LNCaP clone FGC (cell line): ENCODE data around the gene RET.

Source experiments
- DNase-seq: peaks from one replicate; pipeline ENCODE4 v3.0.0-alpha.2; 2011; ENCODE audit warnings: low read depth
- H3K4me3 ChIP-seq: 2 replicates; pipeline ENCODE4 v1.5.1; 2011; ENCODE audit warnings: mild to moderate bottlenecking, low read depth, low read length, control low read depth
- TF ChIP-seq, protein P1 (sequence below): IDR thresholded peaks from 2 replicates; pipeline ENCODE4 v1.5.1; 2012; ENCODE audit warnings: mild to moderate bottlenecking; ENCODE audit not compliant: control insufficient read depth, insufficient read depth; ENCODE audit errors: extremely low read depth

The RET gene

DNA sequence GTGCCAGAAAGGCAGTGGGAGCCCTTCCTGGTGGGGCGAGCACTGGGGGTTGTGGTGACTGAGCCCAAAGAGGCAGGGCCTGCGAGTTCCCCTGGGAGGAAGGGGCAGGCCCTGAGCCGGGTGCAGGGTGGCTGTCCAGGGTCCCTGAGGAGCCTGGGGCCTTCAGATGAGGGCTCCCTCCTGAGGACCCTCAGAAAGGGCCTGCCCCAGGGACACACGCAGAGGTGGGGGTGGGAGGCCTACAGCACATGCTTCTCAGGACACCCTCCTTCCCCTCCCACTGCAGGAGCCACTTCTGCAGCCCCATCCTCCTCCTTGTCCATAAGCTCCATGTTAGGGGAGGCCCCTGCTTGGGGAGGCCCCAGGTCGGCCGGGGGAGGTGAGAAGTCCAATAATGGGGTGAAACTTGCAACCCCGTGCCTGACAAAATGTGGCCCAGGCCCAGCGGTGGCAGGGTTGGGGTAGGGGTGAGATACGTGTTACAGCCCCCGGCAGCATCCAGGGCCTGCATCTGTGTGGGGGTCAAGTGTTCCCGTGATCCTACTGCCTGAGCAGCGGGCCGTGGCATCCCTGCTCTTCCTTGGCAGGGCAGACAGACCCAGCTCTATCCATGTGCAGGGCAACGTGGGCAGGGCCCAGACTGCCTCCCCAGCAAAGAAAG is 31.8 kb upstream of the RET start:
- TF ChIP-seq, protein P1, sequence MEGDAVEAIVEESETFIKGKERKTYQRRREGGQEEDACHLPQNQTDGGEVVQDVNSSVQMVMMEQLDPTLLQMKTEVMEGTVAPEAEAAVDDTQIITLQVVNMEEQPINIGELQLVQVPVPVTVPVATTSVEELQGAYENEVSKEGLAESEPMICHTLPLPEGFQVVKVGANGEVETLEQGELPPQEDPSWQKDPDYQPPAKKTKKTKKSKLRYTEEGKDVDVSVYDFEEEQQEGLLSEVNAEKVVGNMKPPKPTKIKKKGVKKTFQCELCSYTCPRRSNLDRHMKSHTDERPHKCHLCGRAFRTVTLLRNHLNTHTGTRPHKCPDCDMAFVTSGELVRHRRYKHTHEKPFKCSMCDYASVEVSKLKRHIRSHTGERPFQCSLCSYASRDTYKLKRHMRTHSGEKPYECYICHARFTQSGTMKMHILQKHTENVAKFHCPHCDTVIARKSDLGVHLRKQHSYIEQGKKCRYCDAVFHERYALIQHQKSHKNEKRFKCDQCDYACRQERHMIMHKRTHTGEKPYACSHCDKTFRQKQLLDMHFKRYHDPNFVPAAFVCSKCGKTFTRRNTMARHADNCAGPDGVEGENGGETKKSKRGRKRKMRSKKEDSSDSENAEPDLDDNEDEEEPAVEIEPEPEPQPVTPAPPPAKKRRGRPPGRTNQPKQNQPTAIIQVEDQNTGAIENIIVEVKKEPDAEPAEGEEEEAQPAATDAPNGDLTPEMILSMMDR: no peak
- no peak for DNase-seq
- no peak overlapping the region for H3K4me3 ChIP-seq

DNA sequence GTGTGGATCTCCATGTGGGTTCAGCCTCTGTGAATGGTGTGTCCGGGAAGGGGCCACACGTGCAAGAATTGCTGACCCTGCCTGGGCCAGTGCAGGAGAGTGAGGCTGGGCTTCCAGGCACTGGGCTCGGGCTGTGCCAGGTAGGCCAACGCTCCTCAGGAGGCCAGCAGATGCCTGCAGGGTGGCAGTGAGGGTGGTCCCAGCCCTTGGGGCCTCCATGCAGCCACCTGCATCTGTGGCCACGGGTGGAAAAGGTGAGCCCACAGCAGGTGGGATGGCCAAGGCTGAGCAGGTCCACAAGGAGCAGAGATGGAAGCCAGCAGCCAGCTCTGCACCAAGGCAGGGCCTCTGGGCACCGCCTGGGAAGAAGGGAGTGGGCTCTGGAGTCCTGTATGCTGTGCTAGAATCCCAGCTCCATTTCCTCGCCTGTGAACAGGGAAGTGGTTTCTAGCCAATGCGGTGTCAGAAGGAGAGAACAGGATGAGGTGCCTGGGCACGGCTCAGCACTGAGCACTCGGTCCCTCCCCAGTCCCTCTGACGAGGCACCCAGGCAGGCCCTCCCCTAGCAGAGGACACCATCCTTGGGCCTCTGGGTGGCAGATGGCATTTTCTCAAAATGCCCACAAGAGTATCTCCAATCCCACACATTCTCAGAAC is 31.1 kb upstream of the RET start:
- no peak for DNase-seq
- H3K4me3 ChIP-seq: no peak overlapping the region
- TF ChIP-seq, protein P1: no peak

DNA sequence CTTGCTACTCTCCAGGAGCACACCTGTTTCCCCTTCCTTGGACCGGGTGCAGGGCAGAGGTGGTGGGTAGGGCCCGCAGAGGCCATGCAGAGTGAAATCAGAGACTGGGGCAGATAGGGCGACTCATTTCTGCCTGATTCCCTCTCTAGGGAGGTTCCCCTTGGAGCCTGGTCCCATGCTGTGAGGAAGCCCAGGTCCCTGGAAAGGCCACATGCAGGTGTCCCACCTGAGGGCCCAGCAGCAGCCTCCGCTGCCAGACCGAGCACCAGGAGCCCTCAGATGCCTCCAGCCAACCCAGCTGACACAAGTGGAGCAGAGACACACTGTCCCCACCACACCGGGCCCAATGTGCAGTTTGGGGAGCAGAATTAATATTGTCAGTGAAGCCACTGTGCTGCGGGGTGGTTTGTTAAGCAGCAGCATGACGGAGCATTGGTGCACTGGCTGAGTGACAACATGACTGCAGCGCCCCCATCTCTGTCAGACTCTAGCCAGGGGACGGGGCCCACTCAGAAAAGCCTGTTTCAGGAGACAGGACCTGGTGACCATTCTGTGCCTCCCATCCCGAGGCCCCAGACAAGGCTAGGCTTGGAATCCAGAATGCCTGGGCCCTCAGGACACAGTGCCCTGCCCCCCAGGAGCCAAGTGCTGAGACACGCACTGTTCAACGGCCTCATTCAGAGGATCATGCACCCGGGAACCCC is 30.4 kb upstream of the RET start:
- TF ChIP-seq, protein P1: no peak
- H3K4me3 ChIP-seq: no peak overlapping the region
- DNase-seq: no peak

DNA sequence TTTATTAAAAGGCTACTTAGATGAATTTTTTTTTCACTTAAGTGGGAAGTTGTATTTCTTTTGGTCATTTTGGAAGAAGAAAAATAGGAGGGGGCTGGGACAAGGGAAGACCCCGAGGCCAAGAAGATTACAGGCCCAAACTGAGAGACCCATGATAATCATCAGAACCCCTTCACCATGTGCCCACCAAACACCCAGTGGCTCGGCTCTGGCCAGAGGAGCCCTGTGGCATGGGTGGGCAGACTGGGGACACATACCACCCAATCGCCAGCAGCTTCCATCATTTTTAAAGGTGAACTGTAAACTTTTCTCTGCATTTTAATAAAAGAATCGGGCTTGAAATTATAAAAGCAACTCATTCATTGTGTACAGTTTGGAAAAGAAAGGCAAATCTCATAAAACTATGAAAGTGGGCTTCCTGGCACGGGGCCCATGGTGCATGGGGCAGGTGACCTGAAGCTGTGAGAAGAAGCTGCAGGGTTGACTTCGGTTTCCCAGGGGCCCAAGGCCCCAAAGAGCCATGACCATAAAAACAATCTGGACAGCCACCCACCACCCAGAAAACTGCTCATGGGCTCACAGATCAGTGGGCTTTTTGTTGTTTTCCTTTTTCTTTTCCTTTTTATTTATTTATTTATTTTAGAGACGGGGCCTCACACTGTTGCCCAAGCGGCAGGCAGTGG is 29.4 kb upstream of the RET start:
- no peak overlapping the region for H3K4me3 ChIP-seq
- TF ChIP-seq, protein P1: no peak
- no peak for DNase-seq

DNA sequence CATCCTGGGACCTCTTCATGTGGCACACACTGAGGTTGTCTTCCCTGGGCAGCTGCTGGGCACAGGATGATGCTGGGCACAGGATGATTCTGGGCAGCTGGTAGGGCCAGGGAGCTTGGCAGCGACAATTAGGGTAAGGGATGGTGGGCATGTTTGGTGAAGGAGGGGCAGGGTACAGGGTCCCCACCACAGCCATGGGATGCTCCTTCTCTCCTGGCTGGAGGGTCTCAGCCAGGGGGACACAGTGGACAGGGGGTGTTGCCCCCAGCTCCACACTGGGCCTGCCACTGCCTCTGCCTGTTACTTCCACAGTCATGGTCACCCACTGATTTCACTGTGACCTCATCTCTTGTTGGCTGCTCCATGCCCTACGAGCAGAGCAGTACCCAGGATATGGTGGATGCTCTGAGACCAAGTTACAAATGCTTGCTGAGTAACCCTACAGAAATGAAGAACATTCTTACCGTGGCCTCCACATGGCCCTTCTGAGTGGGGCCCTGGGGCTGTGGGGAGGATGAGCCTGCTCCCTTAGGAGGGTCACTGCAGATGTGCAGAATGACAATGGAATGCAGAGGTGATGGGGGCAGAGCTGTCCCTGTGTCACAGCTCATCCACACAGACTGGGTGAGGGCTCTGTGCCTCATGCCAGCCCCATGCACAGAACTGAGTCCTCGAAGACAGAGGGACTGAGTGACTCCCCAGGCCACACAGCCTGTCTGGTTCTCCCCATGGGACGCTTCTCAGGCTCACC is 28.4 kb upstream of the RET start:
- H3K4me3 ChIP-seq: no peak overlapping the region
- TF ChIP-seq, protein P1: no peak
- DNase-seq: no peak

GRCh38 chr10:43049081-43049551 is 27.8 kb upstream of the RET start:
- no peak for DNase-seq
- no peak overlapping the region for H3K4me3 ChIP-seq
- TF ChIP-seq, protein P1: no peak
